Measurements from ENCODE around the gene BCLAF1. TPM values are rescaled to one million over a fixed set of nuclear protein-coding genes. Genes with fewer than 3 reads are reported as not detected.

The BCLAF1 gene
- polyA plus RNA-seq, 1 donor from 2014 or later: 151 TPM

- TF ChIP-seq REST (IDR thresholded peaks at IDR 0.05; ENCODE audit: borderline replicate concordance): no peak
- TF ChIP-seq RAD21 (conservative IDR thresholded peaks at IDR 0.05): no peak
- no peak for TF ChIP-seq POLR2AphosphoS5 (IDR thresholded peaks at IDR 0.05)
Observed at GRCh38 chr6:136333824-136334464, 44.3 kb upstream of the BCLAF1 start (continued).

- Histone ChIP-seq H3K79me2 (replicated peaks; ENCODE audit: insufficient read depth, low read length) (no peaks in the 10 kb centered on the region), H3K4me3 (ENCODE audit: low read length) (no peak overlapping the region), H2AFZ (ENCODE audit: low read depth, low read length) (no peak overlapping the region), H3K4me2 (ENCODE audit: low read length) (no peak overlapping the region), H3F3A (ENCODE audit: insufficient read depth, low read length, poor library complexity, severe bottlenecking) (peaks cover 6% of the 10 kb centered on the region), H3K9ac (ENCODE audit: low read length) (no peak overlapping the region), H4K20me1 (ENCODE audit: insufficient read depth) (no peaks in the 10 kb centered on the region), H3K9me2 (ENCODE audit: insufficient read depth, low read length) (no peaks in the 10 kb centered on the region), H3K27ac (ENCODE audit: low read length) (no peak overlapping the region), H3K9me3 (ENCODE audit: low read length) (no peaks in the 10 kb centered on the region), H3K27me3 (ENCODE audit: insufficient read depth, low read depth, low read length) (no peaks in the 10 kb centered on the region), H3K36me3 (ENCODE audit: insufficient read depth, low read length) (no peaks in the 10 kb centered on the region)
- no peak for TF ChIP-seq EP300 (conservative IDR thresholded peaks at IDR 0.05; ENCODE audit: poor library complexity, severe bottlenecking)
- no peak for TF ChIP-seq TAF1 (IDR thresholded peaks at IDR 0.05; ENCODE audit: low read depth)
- no peak for TF ChIP-seq MXI1 (conservative IDR thresholded peaks at IDR 0.05; ENCODE audit: poor library complexity, severe bottlenecking)
- no peak for TF ChIP-seq POLR2AphosphoS5 (IDR thresholded peaks at IDR 0.05)
- TF ChIP-seq REST (IDR thresholded peaks at IDR 0.05; ENCODE audit: borderline replicate concordance): no peak
- no peak for TF ChIP-seq RAD21 (conservative IDR thresholded peaks at IDR 0.05)
- no peak for TF ChIP-seq CTCF (IDR thresholded peaks at IDR 0.05; ENCODE audit: poor library complexity, severe bottlenecking)
- no peak for TF ChIP-seq SMC3 (conservative IDR thresholded peaks at IDR 0.05; ENCODE audit: poor library complexity)
- no peak for TF ChIP-seq EZH2 (IDR thresholded peaks at IDR 0.05; ENCODE audit: borderline replicate concordance, insufficient read depth, low read length, poor library complexity, severe bottlenecking)
Observed at GRCh38 chr6:136331461-136331860, 41.8 kb upstream of the BCLAF1 start.

Measured in neural cell (in vitro differentiated cells).